Stimulated activated CD4-positive, alpha-beta T cell treated with anti-CD3 and anti-CD28 coated beads, Interleukin-4, amount 100 ng/mL, for 4 hours (primary cell): ENCODE results near the gene PTPRD.

ENCODE experiments used
- DNase-seq, 2 experiments: peaks; one replicate each; pipeline ENCODE4 v3.0.0-alpha.2; 2020

The PTPRD gene

DNA sequence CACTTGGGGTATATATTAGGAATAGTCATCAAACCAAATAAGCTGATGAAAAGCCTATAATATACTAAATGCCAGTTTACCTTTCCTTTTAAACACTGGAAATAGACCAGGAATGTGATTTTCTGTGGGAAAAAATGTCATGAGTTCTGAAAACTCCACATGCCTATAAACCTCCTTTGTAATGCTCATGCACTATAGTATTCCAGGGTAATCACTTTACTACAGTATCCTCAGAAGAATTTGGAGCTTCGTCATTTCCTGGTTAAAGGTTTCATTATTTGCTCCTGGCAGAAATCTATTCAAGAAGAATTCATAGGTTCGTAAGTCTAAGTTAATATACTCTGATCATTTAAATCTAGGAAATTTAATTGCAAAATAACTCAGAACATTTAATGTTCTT, 1736.5 kb downstream of the PTPRD start:
- no peak for DNase-seq

DNA sequence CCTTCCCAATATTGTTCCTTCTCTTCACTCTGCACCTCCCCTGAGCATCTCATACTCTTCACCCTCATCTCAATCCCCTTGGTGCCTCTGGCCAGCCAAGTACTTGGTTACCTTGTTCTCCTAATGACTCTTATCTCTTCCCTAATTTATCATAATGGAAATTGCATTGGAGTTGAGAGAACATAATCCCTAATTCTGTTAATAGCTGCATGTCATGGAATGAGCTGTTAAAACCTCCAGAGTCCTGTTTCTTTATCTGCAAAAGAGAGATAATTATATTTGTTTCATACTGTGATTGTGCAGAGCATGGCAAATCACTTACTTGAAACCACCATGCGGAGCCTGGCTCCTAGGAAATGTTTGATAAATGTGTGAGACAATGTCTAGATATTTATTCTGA, 1738.3 kb downstream of the PTPRD start:
- DNase-seq: no peak

DNA sequence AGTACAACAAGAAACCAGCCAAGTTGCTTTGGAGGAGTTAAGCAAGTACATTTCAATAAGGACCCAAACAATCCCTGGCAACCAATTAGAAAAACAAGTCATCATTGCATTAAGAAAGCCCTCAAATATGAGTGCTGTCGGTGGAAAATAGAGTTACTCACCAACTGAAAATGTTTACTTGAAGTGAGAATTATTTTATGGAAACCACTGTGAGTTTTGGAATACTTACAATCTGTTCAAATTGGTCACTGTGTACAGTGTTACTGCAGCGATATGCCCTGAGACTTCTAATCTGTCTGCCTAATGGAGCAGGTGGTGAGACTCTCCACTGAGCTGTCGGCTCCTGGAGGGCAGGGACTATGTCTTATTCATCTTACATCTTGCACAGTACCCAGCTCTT, 1740.0 kb downstream of the PTPRD start:
- DNase-seq: no peak

DNA sequence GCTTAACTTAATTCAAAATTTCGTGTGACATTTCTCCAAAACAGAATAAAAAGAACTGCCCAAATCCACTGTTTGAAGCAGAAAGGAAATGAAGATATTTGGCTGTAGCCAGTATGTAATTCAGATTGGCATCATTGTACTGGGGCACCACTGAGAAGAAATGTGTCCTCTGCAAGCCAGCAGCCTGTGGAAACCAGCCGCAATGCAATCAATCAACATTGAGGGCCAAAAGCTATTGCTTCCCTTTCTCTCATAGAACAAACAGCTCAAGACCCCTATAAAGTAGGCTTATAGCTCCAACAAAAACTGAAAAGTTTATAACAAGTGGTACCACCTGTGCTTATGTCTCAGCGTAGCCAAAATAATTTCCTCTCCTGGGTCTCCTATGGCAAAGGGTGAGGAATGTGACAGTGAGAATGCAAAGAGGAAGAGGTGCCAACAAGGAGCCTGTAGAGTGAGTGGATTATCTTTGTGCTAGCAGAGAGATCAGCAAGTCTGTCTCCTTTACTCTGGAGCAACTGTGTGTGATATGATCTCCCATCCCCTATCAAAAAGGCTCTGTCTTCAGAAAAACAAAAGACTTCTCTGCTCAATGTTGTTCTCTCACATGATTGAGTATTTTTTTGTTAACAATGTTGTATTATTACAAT, 1740.9 kb downstream of the PTPRD start:
- no peak for DNase-seq

DNA sequence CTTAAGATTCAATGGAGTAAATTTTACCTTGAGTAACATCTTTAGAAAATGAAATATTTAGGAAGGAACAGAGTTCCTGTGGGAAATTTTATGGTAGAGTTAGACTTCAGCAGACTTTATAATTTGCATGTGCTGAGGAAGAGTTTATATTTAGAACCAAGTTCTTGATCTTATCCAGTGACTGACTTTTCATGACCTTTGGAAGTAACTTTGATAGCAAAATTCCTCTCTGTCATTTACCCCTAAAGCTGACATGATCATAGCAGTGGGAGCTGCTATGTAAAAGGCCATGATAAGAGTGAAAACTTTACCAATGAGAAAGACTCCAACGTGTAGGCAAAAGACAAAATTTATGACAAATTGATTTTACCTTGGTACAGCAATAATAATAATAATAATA, 1741.4 kb downstream of the PTPRD start:
- no peak for DNase-seq

DNA sequence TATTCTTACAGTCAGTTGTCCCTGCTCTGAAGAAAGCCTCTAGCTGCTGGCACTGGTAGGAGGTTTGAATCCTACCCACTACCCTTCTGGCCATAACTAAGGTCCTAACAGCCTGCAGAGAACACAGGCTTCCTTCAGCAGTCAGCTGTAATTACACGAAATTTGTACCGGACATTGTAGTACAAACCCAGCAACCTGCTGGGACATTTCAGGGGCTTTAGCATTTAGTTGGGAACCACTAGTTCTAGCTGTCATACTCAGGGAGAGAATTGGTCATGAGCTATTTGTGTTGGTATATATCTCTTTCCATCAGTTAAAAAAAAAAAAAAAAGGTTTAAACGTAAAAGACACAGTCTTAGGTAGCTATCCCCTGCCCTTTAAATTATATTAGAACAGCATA, 1743.0 kb downstream of the PTPRD start:
- DNase-seq: no peak

DNA sequence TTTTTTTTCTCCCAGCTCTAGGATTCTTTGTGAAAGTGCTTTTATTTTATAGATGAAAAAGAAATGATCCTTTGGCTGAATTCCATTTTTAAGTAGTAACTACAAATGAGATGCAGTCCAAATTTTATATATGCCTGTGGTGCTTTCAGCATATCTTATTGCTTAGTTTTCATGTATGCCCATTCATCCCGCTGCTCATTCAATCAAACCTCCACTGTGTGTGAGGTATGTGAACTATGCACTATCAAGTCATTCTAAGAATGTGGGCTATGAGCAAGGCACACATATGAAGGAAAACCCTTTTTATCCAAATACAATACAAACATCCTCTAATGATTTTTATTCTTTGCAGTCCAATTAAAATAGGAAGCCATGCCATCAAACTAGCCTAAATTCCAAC, 1744.2 kb downstream of the PTPRD start:
- no peak for DNase-seq

DNA sequence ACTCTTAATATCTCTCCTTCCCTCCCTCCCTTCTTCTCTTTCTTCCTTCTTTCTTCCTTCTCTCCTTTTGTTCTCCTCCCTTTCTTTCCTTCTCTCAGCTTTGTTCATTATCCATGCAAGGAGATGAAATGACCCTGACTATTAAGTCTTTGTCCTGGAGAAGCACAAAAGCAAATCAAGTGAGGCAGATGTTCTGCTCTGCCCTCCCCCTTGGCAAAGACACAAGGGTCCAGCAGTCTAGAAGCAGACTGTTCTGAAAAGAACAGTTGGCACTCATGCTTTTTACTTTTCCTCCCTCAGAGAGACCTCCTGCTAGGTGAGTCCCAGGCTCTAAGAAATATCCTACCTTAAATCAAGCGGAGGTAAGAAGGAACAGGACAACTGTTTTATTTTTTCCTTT, 1745.7 kb downstream of the PTPRD start:
- DNase-seq: no peak

DNA sequence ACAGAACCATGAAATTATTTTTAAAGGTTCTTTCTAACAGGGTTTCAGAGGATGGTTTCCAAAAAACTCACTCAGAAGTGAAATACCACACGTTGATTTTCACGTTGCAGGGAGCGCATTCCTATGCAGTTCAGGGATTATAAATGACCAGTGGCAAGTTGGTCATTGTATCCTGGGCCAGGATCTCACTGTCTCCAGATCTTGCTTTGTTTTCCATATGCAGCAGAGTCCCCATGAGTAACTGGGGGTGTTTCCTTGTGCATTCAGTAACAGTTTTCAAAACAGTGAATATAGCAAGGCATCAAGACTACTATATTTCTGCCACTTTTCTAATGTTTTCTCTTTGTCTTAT, 1748.3 kb downstream of the PTPRD start:
- no peak for DNase-seq

DNA sequence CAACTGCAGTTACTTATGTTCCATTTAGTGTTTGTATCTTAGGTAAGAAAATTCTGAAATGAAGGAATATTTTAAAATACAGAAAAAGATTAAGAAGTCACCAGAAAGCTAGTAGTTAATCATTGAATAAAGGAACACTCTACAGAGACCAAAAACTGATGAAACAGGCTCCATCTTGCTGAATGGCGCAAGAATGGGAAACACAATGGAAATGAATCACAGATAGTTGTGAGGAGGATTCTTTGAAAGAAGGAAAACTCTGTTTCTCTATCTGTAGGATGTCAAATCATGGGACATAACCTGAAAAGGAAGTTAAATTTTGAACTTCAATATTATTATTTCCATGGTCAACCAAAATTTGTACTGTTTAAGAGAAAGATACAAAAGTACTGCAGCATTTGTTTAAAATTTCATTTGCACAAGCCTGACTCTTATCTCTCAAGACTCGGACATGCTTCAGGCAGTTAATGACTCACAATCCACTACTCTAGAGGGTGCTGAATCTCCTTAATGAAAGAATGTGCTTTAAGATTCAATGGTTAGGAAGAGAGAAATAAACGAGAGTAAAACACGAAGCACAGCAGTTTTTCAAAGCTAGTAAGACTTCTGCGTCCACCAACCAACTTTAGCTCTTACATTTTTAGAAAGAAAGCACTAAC, 1748.8 kb downstream of the PTPRD start:
- DNase-seq: no peak

DNA sequence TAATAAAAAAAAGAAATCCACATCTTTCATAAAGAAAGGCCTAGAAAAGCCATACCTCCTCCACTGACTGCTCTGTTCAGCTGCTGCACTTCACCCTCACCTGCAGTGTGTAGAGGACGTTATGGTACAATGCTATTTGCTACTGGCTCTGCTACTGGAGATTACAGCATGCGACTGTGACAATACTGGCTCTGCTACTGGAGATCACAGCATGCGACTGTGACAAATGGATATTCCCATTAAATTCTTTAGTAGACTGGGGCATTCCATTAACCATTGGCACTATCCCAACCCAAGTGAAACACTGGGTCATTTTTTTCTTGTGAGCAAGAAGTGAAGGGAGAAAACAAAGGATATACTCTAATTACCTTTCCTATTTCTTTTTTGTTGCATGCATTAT, 1749.7 kb downstream of the PTPRD start:
- DNase-seq: no peak

DNA sequence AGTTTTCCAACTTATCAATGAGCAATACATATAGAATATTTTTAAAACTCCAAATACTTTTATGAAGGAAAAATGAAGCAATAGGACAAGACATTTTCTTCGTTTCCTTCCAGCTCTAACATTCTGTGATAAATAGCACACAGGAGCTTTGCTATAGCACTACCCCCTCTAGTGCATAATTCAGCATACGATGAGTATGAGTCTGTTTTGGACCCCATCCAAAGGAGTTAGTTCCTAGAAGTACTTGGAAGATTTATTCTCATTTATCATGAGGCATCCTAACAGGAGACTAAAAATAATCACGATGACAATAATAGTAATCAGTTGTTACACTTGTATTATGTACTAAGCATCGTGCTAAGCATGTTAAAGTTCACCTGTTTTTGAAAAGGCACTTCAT, 1751.9 kb downstream of the PTPRD start:
- no peak for DNase-seq

DNA sequence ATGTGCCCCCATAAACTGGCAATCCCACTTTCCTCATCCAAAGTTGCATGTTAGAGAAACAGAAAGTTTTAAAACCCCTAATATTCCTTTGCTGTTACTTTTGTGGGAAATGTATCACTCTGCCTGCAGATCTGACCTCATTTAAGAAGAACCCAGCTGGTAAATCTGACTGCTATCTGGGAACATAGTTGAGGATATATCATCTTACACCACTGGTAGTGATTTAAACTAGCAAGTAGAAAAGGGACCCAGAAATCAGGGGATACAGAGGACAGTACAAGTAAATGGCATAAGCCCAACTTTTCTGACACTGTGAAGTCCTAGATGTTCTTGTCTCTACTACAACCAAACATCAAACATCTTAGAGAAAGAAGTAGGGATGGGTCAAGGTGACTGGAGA, 1752.7 kb downstream of the PTPRD start:
- no peak for DNase-seq

DNA sequence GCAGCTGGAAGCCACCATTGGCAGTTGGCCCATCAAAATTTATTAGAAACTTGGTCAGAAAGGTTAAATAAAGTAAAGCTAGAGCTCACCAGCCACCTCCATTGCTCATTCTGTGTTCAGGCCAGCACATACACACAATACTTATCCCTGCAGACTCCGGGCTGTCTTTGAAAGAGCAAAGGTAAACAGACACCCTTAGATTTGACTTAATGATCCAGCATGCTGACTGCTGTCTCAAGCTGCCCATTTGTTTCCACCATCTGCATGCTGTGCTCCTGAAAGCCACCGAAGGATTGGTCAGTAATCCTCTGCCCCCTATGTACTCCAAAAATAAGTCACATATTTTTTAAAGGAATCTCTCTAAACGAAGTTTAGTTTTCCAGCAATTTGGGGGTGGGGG, 1753.4 kb downstream of the PTPRD start:
- no peak for DNase-seq

DNA sequence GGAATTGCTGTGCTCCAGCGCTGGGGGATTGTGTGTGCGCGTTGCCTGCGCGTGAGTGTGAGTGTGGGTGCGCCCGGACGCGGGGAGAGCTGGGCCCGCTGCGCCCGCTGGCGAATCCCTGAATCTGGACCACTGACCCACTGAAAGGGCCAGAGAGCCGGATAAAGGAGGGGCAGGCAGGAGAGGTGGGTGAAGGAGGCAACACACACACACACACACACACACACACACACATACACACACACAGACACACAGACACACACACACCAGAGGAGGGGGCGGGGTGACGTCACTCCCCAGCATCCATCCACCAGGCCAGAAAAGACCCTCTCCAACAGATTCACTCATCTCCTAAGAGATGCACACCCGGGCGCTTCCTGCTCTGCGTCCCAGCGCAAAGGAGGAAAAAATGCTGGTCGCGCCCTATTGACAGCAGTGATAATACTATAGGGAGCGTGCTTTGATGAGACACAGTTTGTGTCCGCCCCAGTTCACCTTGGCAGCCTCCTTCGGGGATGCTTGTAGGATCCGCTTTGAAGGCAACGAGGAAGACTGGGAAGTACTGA, 1754.1 kb downstream of the PTPRD start:
- DNase-seq: no peak

DNA sequence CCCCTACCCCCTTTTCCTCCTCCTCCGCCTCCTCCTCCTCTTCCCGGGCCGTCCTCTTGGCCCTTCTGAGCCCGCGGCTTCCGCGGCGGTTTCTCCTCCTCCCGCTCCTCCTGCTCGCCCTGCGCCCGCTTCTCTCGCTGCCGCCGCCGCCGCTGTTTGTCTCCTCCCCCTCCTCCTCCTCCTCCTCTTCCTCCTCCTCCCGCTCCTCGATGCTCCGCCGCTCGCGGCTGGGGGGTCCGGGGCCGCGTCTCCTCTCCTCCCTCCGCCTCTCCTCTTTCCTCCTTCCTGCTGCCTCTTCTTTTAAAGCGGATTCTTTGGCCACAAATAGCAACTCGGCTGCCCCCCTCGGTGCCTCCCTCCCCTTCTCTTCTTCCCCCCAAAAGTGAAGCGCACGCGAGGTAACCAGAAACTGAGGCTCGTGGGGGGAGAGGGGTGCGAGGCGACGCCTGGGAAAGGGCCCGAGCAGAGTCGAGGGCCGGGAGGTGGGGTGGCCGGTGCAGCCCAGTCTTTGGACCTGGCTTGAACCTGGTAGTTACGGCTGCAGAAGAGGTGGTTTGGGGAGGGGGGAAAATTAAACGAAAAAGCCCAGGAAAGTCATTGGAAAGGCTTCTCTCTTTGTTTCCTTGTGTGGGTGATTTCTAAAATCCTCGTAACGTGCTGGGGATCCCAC, 1754.7 kb downstream of the PTPRD start:
- peak in 1 of 2 experiments; percentile 5 for DNase-seq

DNA sequence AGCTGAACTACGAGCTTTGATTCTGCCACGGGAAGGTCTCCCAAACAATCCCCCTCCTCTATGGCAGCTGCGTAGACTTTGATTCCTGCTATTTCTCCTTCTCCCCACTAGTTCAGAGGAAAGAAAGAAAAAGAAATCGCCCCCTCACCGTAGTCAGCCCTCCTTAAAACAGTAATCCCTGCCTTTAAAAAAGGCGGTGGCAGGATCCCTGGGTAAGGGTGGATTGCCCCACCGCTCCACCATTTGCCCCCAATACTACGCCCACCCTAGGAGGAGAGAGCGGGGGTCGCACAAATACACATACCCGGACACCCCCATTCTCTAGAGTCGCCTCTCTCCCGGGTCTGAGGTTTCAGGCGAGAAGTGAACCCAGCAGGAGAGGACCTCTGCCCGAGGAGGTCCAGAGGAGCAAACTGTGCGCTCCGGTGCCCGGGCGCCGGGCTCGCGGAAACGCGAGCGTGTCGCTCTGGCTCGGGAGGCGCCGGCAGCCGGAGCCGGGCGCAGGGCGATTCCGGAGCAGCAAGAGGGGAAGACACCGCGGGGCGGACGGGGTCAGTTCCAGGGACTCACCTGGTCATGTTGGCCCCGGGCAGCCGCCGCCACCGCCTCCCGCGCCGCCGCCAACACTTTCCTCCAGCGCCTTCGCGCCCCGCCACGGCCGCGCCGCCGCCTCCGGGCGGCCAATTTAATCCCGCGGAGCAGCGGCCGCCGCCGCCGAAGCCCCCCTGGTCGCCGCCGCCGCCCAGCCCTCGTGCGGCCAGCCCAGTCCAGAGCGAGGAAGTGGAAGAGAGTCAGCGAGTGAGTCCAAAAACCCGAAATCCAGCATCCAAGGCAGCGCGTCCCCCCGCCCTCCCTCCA, 1755.5 kb downstream of the PTPRD start:
- DNase-seq: peak in 1 of 2 experiments; percentile 0

DNA sequence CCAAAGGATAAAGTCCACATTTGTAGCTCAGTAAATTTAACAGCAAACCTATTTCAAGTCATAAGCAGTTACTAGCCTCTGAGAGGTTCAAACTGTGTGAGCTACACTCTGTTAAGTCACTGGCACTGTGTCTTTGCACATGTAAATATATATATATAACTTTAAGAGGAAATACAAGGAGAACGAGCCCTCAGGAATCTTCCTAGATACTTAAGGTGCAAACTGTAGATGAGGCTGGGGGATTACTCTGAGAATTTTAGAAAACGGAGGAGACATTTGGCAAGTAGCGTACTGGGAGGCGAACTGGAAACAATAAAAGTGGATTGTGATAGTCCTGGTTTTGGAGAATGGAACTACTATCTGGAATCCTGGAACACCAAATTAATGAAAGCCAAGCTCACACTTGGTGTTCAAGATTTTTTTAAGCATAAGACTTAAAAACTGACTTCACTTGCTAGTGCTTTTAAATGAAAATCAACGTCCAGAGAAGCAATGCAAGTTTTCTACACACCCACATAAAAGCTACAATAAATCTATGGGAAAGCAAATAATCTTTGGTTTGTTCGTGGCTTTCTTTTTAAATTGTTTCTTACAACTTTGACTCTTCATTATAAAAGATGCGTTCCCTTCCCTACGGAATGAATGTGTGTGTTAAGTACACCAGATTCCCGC, 1756.3 kb downstream of the PTPRD start:
- DNase-seq: no peak

DNA sequence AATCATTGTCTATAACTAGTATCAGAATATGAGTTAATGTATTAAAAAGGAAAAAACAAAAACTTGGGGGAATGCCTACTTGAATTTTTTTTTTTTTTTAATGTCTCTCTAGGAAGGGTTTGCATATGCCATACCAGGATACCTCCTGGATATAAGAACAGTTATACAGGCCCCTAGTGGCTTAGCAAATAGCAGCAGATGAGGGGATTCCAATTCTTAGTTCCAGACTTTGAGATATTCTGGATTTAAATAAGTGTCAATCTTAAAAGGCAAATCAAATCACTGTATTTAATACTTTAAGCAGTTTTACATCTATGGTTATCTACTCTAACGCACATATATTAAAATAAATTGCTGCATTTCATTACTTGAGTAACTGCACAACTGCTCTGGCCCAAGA, 1757.8 kb downstream of the PTPRD start:
- DNase-seq: no peak

DNA sequence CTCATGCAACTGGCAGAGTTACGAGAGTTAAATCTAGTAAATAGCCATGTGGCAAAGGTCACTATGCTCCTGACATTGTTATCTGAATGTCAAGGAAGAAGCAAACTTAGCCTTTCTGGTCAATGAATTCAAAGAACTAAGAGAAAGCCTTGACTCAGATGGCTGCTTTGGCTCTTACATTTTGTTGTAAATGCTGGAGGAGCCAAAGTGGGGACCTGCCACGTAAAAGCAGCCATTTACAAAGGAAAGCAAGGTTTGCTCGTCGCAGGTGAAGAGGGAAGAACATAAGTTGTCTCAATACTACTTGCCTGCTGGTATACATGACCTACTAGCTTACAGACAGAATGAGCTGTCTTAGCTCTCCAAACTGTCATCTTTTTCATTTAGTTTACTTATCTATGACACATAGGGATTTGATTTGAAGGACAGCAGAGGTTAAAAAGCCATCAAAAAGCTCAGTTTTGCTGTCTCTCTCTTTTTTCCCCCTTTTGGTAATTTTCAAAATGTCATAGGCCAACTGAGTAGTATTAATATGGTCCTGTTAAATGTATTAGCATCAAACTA, 1760.4 kb downstream of the PTPRD start:
- DNase-seq: no peak

DNA sequence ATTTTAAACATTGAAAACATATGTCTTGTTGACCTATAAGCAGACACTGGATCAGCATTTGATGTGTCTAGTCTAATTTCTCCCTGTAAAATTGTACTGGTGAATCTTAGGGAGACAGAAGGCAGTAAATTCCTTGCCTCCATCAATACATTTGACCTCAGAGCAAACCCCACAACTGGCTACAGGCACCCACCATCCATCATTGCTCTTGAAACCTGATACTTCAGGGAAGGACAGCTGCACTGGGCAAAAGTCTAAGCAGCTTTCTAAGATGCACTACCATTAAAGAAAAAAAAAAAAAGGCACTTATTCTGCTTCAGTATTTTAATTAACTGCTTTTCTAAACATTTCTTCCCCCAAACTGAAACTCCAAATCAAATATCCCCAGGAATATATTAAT, 1761.9 kb downstream of the PTPRD start:
- DNase-seq: no peak

DNA sequence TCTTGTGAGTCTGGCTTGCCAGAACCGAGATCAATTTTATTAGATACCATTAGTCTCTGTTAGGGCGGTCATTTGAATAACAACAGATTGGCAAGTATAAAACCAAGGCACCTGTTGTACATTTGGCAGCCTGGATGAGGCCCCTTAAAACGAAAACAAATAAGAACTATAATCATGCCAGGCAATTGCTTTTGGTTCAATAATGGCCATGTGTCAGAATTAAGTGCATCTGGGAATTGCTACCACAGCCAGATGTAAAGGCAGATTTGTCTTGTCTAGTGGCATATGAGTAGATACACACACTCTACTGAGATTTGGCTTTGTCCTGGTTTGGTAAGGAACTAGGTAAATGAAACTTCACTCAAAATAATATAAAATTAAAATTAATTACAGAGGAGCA, 1767.0 kb downstream of the PTPRD start:
- DNase-seq: no peak
